Colon (tissue), 2 donors: Measurements from ENCODE around the gene SYCE3.
"Not testable (repeated sequence)": the region's sequence is repeated elsewhere in the genome, so short reads cannot be mapped to it uniquely, and the experiment has no call there.

Source experiments
- FAIRE-seq: peaks from 2 replicates; lab custom pipeline; 2012; peaks lifted over from hg19 to GRCh38; lab: Jason Lieb, UNC
- donor health status: control.
- donor health status: control.

The SYCE3 gene

DNA sequence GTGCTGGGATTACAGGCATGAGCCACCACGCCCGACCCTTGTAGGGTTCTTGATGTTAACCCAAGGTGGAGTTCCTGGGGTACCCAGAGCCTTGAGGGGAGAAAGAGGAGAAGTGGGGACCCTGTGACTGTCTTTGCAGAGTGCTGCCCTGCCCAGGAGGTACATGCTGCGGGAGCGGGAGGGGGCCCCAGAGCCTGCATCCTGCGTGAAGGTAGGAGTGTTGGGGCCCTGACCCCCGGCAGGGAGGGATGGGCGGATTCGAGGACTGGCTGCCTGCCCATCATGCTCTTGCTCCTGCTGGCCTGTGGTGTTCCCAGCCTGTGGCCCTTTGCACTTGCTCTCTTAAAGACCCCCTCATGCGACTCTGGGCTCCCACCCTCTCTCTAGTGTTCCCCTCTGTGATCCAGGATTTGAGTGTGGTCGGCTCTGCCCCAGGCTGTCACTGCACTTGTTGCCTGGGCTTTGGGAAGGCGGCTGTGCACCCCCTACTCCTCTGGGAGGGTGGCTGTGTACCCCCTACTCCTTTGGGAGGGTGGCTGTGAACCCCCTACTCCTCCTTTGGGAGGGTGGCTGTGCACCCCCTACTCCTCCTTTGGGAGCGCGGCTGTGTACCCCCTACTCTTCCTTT is 41.8 kb downstream of the SYCE3 start:
- no peak for FAIRE-seq

DNA sequence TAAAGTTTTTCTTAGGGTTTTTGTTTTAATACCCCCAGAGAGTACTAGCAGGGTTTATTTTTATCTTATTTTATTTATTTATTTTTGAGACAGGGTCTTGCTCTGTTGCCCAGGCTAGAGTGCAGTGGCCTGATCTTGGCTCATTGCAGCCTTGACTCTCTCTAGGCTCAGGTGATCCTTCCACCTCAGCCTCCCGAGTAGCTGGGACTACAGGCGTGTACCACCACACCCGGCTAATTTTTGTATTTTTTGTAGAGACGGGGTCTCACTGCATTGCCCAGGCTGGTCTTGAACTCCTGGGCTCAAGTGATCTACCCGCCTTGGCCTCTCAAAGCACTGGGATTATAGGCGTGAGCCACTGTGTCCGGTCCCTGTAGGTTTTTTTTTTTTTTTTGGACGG is 42.5 kb downstream of the SYCE3 start:
- not testable (repeated sequence) for FAIRE-seq

GRCh38 chr22:50519151-50519550 is 43.6 kb downstream of the SYCE3 start:
- no peak for FAIRE-seq

DNA sequence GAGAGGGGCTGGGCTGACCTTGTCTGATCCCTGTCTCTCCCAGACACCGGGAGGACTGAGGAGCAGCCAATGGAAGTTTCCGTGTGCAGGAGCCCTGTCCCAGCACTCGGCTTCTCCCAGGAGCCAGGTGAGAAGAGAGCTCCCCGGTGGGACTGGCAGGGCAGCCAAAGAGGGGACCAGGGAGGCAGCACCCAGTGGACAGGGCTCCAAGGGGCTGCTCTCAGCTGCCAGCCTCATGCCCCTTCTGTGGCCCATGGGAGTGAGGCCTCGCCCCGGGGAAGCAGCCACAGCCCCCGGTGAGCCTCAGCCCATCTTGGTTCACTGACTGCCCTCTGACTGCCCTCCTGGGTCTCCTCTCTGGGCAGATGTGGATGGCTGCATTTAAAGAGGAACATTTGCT is 44.1 kb downstream of the SYCE3 start:
- no peak for FAIRE-seq

DNA sequence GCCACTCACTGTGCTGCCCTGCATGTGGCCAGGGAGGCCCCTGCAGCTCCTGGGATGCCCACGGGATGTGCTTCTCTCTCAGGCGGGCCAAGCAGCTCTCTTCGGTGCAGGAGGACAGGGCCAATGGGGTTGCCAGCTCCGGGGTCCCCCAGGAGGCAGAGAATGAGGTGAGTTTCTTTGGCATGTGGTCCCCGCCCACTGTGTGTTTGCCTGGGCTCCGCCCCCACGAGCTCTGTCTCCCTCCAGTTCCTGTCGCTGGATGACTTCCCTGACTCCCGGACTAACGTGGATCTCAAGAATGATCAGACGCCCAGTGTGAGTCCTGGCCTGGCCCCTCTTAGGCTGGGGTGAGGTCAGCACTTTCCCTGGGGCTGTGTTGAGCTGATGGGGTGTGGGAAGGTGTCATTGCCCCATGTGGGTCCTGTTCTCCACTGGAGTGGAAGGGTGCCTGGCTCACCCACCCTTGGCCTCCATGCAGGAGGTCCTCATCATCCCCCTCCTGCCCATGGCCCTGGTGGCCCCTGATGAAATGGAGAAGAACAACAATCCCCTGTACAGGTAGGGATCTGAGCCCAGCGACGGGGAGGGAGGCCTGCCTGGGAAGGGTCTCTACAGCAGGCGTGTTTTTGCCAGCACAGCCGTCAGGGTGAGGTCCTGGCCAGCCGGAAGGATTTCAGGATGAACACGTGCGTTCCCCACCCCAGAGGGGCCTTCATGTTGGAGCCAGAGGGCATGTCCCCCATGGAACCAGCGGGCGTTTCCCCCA is 45.0 kb downstream of the SYCE3 start:
- FAIRE-seq, result no peak

GRCh38 chr22:50516891-50517290 is 45.8 kb downstream of the SYCE3 start:
- FAIRE-seq, result no peak

GRCh38 chr22:50516068-50516467 is 46.7 kb downstream of the SYCE3 start:
- FAIRE-seq, result no peak

DNA sequence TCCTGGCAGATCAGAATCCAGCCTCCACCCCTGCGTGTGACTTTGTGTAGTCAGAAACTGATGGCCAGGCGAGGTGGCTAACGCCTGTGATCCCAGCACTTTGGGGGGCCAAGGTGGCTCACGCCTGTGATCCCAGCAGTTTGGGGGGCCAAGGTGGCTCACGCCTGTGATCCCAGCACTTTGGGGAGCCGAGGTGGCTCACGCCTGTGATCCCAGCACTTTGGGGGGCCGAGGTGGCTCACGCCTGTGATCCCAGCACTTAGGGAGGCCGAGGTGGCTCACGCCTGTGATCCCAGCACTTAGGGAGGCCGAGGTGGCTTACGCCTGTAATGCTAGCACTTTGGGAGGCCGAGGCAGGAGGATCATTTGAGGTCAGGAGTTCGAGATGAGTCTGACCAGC is 49.5 kb downstream of the SYCE3 start:
- FAIRE-seq, result no peak

DNA sequence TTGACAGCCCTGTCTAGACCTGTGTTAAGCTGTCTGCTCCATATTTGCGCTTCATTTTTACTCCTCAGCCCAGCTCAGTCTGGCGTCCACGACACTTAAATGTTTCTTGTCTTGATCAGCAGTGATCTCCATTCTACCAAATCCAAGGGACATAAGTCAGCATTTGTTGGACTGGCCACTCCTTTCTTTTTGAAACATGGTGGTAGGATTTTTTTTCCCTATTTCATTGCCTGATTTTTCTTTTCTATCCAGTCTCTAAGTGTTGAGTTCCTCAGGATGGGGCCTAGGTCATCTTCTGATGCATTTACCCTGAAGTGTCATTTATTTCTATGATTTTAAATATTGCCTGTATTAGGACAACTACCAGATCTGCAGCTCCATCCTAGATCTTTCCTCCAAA is 53.8 kb downstream of the SYCE3 start:
- FAIRE-seq, result no peak

DNA sequence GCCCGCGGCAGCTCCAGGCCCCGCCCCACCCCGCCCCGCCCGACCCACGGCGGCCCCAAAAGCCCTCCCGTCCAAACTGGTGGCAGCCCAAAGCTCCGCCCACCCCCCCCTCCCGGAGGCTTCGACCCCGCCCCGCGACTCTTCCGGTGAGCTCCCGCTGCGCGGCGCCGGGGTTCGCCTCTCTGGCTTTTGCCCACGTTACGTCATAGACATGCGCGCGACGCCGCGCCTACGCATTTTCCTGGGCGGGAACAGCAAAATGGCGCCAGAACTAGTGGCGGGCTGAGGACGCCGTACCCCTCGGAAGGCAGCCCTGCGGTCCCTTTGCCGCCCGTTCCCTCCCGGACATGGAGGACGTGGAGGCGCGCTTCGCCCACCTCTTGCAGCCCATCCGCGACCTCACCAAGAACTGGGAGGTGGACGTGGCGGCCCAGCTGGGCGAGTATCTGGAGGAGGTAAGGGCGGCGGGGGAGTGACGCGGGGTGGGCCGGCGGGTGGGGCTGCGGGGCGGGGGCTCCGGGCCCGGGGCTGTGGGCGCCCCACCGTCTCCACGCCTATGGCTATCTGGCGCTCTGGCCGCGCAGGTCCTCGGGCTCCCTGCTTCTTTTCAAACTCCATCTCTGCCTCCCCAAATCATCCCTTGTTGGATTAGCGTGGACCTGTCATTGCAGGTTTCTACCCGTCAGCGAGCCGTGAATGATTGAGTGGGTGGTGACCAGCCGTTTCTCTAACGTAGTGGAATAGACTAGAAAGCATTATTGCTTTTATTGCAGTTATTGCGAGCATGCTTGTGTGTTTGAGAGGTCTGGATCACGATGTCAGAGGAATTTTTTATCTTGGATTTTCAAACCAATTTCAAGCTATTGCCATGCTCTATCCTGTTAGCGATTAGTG is 54.5 kb downstream of the SYCE3 start, which contains the start of gene NCAPH2:
NCAPH2 (plus strand) TSS at position 234 of the 894 bp plus-strand sequence; CDS start at position 348, 114 bp downstream.
- no peak for FAIRE-seq

DNA sequence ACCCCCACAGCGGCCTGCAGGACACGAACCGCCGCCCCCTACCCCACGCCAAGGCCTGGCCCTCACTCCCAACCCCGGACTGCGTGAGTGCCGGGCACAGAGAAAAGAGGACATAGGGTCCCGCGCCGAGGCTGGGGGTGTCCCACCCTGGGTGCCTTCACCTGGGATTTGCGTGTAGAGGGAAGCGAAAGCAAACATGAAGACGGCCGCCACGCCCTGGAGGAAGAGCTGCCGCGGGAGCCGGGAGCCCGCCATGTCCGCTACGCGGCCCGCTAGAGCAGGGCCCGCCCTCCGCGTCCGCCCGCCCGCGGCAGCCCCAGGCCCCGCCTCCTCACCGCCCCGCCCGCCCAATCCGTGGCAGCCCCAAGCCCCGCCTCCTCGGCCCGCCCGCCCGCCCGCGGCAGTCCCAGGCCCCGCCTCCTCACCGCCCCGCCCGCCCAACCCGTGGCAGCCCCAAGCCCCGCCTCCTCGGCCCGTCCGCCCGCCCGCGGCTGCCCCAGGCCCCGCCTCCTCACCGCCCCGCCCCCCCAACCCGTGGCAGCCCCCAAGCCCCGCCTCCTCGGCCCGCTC is 55.2 kb downstream of the SYCE3 start, which contains the start of gene LMF2:
LMF2 (minus strand) TSS at position 282 of the 570 bp plus-strand sequence; CDS start at position 255, 27 bp downstream.
- no peak for FAIRE-seq

DNA sequence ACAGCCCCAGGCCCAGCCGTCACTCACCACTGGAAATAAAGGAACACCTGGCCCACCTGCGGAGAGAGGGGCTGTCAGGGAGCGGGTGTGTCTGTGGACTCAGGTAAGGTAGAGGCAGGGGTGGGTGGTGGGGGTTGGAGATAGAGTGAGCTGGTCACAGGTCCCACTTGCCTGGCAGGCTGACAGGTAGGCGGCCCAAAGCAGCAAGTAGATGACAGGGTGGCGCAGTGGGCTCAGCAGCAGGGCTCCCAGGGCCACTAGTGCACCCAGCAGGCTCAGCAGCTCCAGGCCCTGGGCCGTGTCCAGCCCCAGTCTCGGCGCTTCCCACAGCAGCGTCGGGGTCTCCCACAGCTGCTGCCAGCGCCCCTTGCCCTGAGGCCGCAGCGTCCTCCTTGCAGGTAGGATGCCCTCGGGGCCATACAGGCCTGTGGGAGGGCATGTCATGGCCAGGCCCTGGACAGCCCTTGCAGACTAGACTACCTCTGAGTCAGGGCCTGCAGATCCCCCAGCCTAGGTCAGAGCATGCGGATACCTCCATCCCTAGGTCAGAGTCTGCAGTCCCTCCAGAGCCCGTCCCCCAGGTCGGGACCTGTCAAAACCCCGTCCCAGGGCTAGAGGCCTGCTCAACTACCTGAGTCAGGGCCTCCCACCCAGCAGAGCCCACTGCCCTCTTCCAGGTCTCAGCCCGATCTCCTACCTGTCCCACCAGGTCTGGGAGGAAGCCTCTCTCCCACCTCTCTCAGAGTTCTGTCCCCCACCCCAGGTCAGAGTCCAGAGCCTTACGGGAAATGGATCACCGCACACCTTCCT is 55.9 kb downstream of the SYCE3 start:
- FAIRE-seq, result no peak

- FAIRE-seq, result no peak
Observed at GRCh38 chr22:50505776-50506610, 56.7 kb downstream of the SYCE3 start.

DNA sequence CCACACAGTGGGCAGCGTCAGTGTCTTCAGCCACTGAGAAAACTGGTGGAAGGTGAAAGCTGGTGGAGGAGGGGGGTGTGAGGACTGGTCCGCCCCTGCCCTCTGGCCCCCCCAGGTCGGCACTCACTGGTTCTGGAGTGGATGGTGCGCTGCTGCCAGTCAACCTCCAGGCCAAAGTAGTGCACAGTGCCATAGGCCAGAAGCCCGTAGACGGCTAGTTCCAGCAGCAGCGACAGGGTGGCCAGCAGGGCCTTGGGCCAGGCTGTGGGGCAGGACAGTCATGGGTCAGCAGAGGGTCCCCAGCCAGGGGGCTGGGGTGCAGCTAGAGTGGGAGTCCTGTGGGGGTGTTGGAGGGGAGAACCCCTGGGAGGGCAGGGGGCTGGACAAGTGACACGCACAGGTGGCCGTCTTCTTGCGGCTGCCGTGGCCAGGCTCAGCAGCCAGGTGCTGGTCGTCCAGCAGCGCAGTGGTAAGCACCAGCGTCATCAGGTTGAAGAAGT is 57.4 kb downstream of the SYCE3 start:
- FAIRE-seq, result no peak

- no peak for FAIRE-seq
Observed at GRCh38 chr22:50504369-50505211, 58.1 kb downstream of the SYCE3 start.

- FAIRE-seq, result no peak
Observed at GRCh38 chr22:50503475-50504145, 59.1 kb downstream of the SYCE3 start.

DNA sequence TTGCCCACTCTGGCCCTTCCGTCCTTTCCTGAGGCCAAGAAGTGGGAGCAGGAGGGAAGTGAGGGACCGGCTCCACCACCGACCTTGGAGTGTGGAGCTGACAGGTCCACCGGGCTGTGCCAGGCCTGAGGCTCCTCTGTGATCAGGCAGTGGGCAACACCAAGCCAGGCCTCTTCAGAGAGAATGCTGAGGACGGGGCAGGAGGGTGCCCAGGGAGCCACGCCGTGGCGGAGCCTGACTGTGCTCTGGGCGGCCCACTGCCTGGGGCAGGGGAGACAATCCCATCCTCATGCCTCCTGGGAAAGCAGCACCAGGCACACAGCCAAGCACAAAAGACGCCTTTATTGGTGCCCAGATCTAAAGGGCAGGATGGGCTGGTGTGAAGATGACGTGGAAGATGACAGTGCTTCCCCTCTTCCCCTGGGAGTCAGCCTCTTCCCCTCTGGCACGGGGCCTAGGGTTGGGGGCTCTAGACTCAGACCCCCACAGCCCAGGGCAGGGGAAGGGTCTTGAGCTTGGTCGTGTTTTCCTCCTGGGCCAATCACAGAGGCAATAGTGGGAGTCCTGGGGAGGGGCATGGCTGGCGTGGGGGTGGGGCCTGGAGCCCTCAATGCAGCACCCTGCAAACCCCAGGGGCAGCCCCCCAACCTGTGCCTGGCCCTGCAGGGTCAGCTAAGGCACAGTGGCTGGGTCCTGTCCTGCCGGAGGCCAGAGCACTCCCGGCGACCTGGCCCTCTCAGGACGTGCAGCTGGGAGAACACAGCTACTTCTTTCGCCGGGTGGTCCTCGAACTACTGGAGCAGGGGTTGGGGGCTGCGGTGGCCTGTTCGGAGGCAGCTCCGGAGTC is 59.9 kb downstream of the SYCE3 start:
- no peak for FAIRE-seq

GRCh38 chr22:50502096-50502495 is 60.6 kb downstream of the SYCE3 start:
- FAIRE-seq, result no peak
